Measurements from ENCODE around the gene ZNF117. TPM values are rescaled to one million over a fixed set of nuclear protein-coding genes. Genes with fewer than 3 reads are reported as not detected.

Gene ZNF117
- total and polyA plus RNA-seq, 2 of the 8 experiments (the other 6 are each of a cell fraction or from before 2014, with no cell fraction given): 2.9 to 13.0 TPM

- TF ChIP-seq BACH1 (IDR thresholded peaks at IDR 0.05; ENCODE audit: low read length) (no peak), TAF1 (IDR thresholded peaks at IDR 0.05; ENCODE audit: low read depth, low read length) (no peak), JUND (IDR thresholded peaks at IDR 0.05; ENCODE audit: low read length) (no peak)
Observed at GRCh38 chr7:64938540-64938939, 52.3 kb downstream of the ZNF117 start (continued).
